PC-9 (cell line): ENCODE measurements around the gene LEO1. TPM values are rescaled to one million over a fixed set of nuclear protein-coding genes. Genes with fewer than 3 reads are reported as not detected.
A peak's percentile ranks its signal among the peaks of the same experiment; 100 is the strongest.

Experiments
- Bru-seq: library from RNA; stranded (reverse); fragments of 400-500 nt; gene quantifications from one replicate; lab custom pipeline; 2021; lab: Mats Ljungman, UMichigan
- BruChase-seq, 2 experiments: library from RNA; stranded (reverse); fragments of 400-500 nt; gene quantifications; one replicate each; lab custom pipeline; 2021; lab: Mats Ljungman, UMichigan
- BruUV-seq: library from RNA; stranded (reverse); fragments of 400-500 nt; replicated peaks from 2 replicates; lab custom pipeline; 2021; lab: Mats Ljungman, UMichigan
- CTCF ChIA-PET: fragments of 300-600 bp; sonication (Branson Sonifier 250); formaldehyde crosslinking; loops from one replicate; lab custom pipeline; 2022; ENCODE audit warnings: antibody characterized with exemption; lab: Charles Lee
- POLR2A ChIA-PET: fragments of 300-600 bp; sonication (Branson Sonifier 250); formaldehyde crosslinking; loops from one replicate; lab custom pipeline; 2022; ENCODE audit warnings: antibody characterized with exemption; ENCODE audit not compliant: unreplicated experiment; lab: Charles Lee
- DNase-seq, 2 experiments: peaks; one replicate each; pipeline versions ENCODE4 v3.0.0 to v3.0.0-alpha.2; 2015 to 2022; ENCODE audit warnings: mixed read lengths in 1 of 2
- H2AFZ ChIP-seq: fragments of 200-600 bp; sonication (generic); 2 replicates; pipeline ENCODE4 v1.8.1; 2017; ENCODE audit warnings: antibody characterized with exemption
- H3F3A ChIP-seq: fragments of 200-600 bp; sonication (generic); 2 replicates; pipeline ENCODE4 v1.8.1; 2017; ENCODE audit warnings: antibody characterized with exemption, mild to moderate bottlenecking, low read depth; ENCODE audit not compliant: insufficient read depth
- H3K27ac ChIP-seq: fragments of 200-600 bp; sonication (generic); 2 replicates; pipeline ENCODE4 v1.6.1; 2016; ENCODE audit warnings: mixed run types
- H3K27me3 ChIP-seq: fragments of 200-600 bp; sonication (generic); 2 replicates; pipeline ENCODE4 v1.6.1; 2016; ENCODE audit warnings: low read depth, mixed run types; ENCODE audit not compliant: insufficient read depth
- H3K36me3 ChIP-seq: fragments of 200-600 bp; sonication (generic); 2 replicates; pipeline ENCODE4 v1.6.1; 2016; ENCODE audit warnings: low read depth, mixed run types
- H3K4me1 ChIP-seq: fragments of 200-600 bp; sonication (generic); replicated peaks from 2 replicates; pipeline ENCODE4 v1.6.1; 2016; ENCODE audit warnings: mixed run types; ENCODE audit not compliant: insufficient read depth
- H3K4me2 ChIP-seq: fragments of 200-600 bp; sonication (generic); 2 replicates; pipeline ENCODE4 v1.6.1; 2017; ENCODE audit warnings: mixed run types
- H3K4me3 ChIP-seq: fragments of 200-600 bp; sonication (generic); 2 replicates; pipeline ENCODE4 v1.6.1; 2016; ENCODE audit warnings: mixed run types
- H3K79me2 ChIP-seq: fragments of 200-600 bp; sonication (generic); 2 replicates; pipeline ENCODE4 v1.6.1; 2017; ENCODE audit warnings: low read depth, mixed run types
- H3K9me2 ChIP-seq: fragments of 200-600 bp; sonication (generic); 2 replicates; pipeline ENCODE4 v1.8.1; 2017; ENCODE audit warnings: mild to moderate bottlenecking; ENCODE audit not compliant: insufficient read depth
- H3K9me3 ChIP-seq: fragments of 200-600 bp; sonication (generic); 2 replicates; pipeline ENCODE4 v1.8.1; 2016; ENCODE audit warnings: low read depth; ENCODE audit not compliant: insufficient read depth
- H4K20me1 ChIP-seq: fragments of 200-600 bp; sonication (generic); 2 replicates; pipeline ENCODE4 v1.8.1; 2017; ENCODE audit not compliant: insufficient read depth
- EZH2 ChIP-seq: fragments of 200-600 bp; sonication (generic); IDR thresholded peaks from 2 replicates; pipeline ENCODE4 v1.8.0; 2017; ENCODE audit warnings: antibody characterized with exemption, low read depth
- intact Hi-C: fragments of 100-400 bp; cut with micrococcal nuclease; formaldehyde crosslinking; loops from one replicate; pipeline ENCODE4 v1.10.0; 2022; ENCODE audit not compliant: unreplicated experiment
- long read RNA-seq: library from polyadenylated mRNA; stranded (forward); transcript quantifications from one replicate; pipeline ENCODE4 v2.0.0, GENCODE V29; 2022
- total RNA-seq: library from RNA; stranded (reverse); gene quantifications from 2 replicates; pipeline ENCODE4 v1.2.3, GENCODE V29; 2021
- TF ChIP-seq, protein P1 (sequence below): fragments of 200-600 bp; sonication (generic); conservative IDR thresholded peaks from 2 replicates; pipeline ENCODE4 v1.6.1; 2017; ENCODE audit warnings: mixed run types, antibody characterized with exemption, mild to moderate bottlenecking, moderate library complexity

Gene LEO1
- total RNA-seq (18.2 and 21.7 TPM in 2 replicates), Bru-seq, nascent RNA (percentile 71 among the genes with signal in this experiment), BruChase-seq, experiment 1, labeled RNA remaining after a 2-hour chase (percentile 67 among the genes with signal in this experiment), BruChase-seq, experiment 2, labeled RNA remaining after a 6-hour chase (percentile 67 among the genes with signal in this experiment)
- long read RNA-seq, transcript LEO1-201 (12 exons, 2,193 nt), result major isoform, 61 of 71 reads
- long read RNA-seq, partial matches to known transcripts, result 2 of 71 reads
- long read RNA-seq, other reads (novel, unspliced or antisense), result 8 of 71 reads

DNA sequence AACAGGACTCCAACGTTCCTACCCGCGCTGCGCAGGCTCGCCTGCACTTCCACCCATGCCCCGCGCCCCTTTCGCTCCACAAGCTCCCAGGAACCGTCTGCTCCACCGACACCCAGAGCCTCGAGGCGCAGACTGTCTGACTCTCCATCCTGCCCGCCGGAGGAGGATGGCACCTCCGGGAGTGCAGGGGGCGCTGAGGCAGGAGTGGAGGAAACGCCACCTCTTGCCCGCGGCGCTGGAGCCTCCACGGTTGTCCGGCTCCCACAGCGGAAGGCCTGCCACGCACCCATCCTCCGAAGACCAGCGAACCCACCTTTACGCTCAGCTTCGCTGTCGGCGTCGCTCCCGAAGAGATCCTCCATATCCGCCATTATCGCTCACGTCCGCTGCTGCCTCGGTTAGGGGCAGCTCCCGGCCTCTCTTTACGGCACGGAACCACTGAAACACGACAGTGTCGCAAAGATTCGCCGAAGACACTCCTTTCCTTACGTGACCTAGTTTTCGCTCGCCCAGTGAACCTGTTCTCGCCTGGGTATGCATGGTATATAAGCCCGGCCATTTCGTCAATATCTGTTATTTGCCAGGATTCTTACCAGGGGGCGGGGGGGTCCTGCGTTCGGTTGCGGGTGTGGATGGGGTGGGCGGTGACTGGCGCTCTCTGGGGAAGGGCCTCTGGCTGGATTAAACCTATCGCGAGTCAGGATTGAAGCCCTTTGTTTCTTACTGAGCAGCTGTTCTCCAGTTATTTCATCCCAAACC lies at the start of gene LEO1:
LEO1 (minus strand) TSS at position 404 of the 759 bp plus-strand sequence; CDS start at position 371, 33 bp downstream.
- no peaks in the 10 kb centered on the region for H4K20me1 ChIP-seq
- TF ChIP-seq, protein P1, sequence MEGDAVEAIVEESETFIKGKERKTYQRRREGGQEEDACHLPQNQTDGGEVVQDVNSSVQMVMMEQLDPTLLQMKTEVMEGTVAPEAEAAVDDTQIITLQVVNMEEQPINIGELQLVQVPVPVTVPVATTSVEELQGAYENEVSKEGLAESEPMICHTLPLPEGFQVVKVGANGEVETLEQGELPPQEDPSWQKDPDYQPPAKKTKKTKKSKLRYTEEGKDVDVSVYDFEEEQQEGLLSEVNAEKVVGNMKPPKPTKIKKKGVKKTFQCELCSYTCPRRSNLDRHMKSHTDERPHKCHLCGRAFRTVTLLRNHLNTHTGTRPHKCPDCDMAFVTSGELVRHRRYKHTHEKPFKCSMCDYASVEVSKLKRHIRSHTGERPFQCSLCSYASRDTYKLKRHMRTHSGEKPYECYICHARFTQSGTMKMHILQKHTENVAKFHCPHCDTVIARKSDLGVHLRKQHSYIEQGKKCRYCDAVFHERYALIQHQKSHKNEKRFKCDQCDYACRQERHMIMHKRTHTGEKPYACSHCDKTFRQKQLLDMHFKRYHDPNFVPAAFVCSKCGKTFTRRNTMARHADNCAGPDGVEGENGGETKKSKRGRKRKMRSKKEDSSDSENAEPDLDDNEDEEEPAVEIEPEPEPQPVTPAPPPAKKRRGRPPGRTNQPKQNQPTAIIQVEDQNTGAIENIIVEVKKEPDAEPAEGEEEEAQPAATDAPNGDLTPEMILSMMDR, result no peak; the same call in 1 of the 2 replicates
- TF ChIP-seq EZH2, result no peak
- peak within 1 kb of the TSS; percentile 59 for H3K27ac ChIP-seq
- H3K27me3 ChIP-seq, result no peaks in the 10 kb centered on the region
- intact Hi-C loops, result no loop called here
- H3K9me3 ChIP-seq, result no peaks in the 10 kb centered on the region
- H2AFZ ChIP-seq, result peak within 1 kb of the TSS; percentile 93
- H3K4me2 ChIP-seq, result peak within 1 kb of the TSS; percentile 92
- no peaks in the 10 kb centered on the region; the same call in 1 of the 2 replicates for H3F3A ChIP-seq
- H3K36me3 ChIP-seq, result no peaks in the 10 kb centered on the region
- no peaks in the 10 kb centered on the region for H3K9me2 ChIP-seq
- peak; percentile 82 to 86 for DNase-seq
- BruUV-seq, result TSS peak; percentile 64
- peak within 1 kb of the TSS; percentile 71 for H3K4me3 ChIP-seq
- POLR2A ChIA-PET, result interaction anchor here (0.7 kb wide), 2 partner anchors 209 to 279 kb away, joined by 3 read pairs; no protein-coding TSS in a partner anchor
- peaks cover 23% of the 10 kb centered on the region for H3K4me1 ChIP-seq
- CTCF ChIA-PET, result interaction anchor here (1.4 kb wide), 1 partner anchor 10 kb away, joined by 4 read pairs; no protein-coding TSS in a partner anchor
- peaks cover 48% of the 10 kb centered on the region for H3K79me2 ChIP-seq

DNA sequence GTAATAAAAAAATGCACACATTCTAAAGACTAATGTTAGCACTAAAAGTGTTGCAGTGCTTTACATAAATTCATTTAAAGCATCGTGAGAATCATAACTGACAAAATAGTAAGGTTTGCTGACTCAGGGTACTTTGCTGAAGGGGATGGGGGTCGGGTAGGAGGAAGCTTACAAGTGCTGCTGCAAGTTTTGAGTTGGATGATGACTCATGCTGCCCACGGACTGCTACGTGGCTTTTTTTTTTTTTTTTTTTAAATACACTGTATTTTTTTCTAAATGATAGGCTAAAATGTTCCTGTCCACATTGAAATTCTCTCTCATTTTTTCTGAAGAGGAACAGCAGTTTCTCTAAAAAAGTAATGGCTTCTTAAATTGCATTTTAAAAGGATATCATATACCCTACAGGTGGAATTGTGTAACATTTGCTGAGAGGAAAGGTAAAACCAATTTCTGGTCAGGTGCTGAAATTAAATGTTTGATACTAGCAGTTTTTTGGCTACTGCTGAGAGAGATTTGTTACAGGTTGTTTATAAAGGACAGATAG lies 49.6 kb upstream of the LEO1 start:
- Histone ChIP-seq H2AFZ (no peak overlapping the region), H3K9me2 (no peaks in the 10 kb centered on the region), H3K36me3 (no peaks in the 10 kb centered on the region), H4K20me1 (peaks cover 7% of the 10 kb centered on the region; the same call in 1 of the 2 replicates), H3K4me1 (peaks cover 16% of the 10 kb centered on the region), H3K4me2 (peak overlapping the region; percentile 92), H3K9me3 (no peaks in the 10 kb centered on the region), H3K4me3 (peak overlapping the region; percentile 99), H3F3A (peaks cover 13% of the 10 kb centered on the region; the same call in 1 of the 2 replicates), H3K27ac (peak overlapping the region; percentile 83), H3K27me3 (no peaks in the 10 kb centered on the region), H3K79me2 (peaks cover 66% of the 10 kb centered on the region)
- intact Hi-C loops, result loop anchor here (2.0 to 10.0 kb wide), 3 partner anchors 26 to 54 kb away; no protein-coding TSS in a partner anchor
- ChIA-PET POLR2A (interaction anchor here (0.6 to 0.8 kb wide), 3 partner anchors 74 to 399 kb away, joined by 3 to 9 read pairs (median 6); partner anchors contain the start of gene DMXL2), CTCF (interaction anchor here (0.6 kb wide), 1 partner anchor 771 kb away, joined by 5 read pairs; no protein-coding TSS in a partner anchor)
- no TSS peak for BruUV-seq
- TF ChIP-seq, protein P1, result no peak
- no peak for TF ChIP-seq EZH2
- DNase-seq, result peak; percentile 42 to 64
